HepG2 (cell line): ENCODE measurements around the gene SLC4A8. TPM values are rescaled to one million over a fixed set of nuclear protein-coding genes. Genes with fewer than 3 reads are reported as not detected.
A peak's percentile ranks its signal among the peaks of the same experiment; 100 is the strongest.

Source experiments
- ERF ChIP-seq: IDR thresholded peaks from 2 replicates; pipeline ENCODE4 v1.6.1; 2018; ENCODE audit warnings: missing biosample characterization, missing genetic modification reagents
- GABPB1 ChIP-seq: IDR thresholded peaks from 2 replicates; pipeline ENCODE4 v1.6.1; 2016; ENCODE audit warnings: mild to moderate bottlenecking, missing genetic modification reagents, moderate library complexity, missing compliant biosample characterization
- HDAC1 ChIP-seq: sonication (generic); formaldehyde crosslinking; IDR thresholded peaks from 2 replicates; pipeline ENCODE4 v1.5.1; 2020; ENCODE audit warnings: mild to moderate bottlenecking, missing genetic modification reagents
- JUND ChIP-seq: sonication (generic); formaldehyde crosslinking; IDR thresholded peaks from 2 replicates; pipeline ENCODE4 v1.8.0; 2022; ENCODE audit warnings: mild to moderate bottlenecking, missing genetic modification reagents
- NRL ChIP-seq: sonication (generic); formaldehyde crosslinking; IDR thresholded peaks from 2 replicates; pipeline ENCODE4 v1.5.0; 2020; ENCODE audit warnings: missing genetic modification reagents, mild to moderate bottlenecking, moderate library complexity, borderline replicate concordance
- ZNF800 ChIP-seq: sonication (generic); formaldehyde crosslinking; IDR thresholded peaks from 2 replicates; pipeline ENCODE4 v1.4.0; 2020; ENCODE audit warnings: missing genetic modification reagents
- polyA plus RNA-seq, 8 experiments: library from polyadenylated mRNA; depleted of rRNA in 3 of 8; stranded (reverse) in 7 of 8; unstranded in 1 of 8; fragments of >200 nt; fragmentation: Illumina TruSeq in 4 of 8; extraction: Trizol in 4 of 8; gene quantifications; 2 replicates each; pipeline versions ENCODE4 v1.2.1 to v1.2.3, GENCODE V29; 2011 to 2016; ENCODE audit warnings: low read depth in 4 of 8, missing spikeins in 1 of 8, mixed read lengths in 1 of 8; ENCODE audit not compliant: insufficient read depth in 1 of 8
- total RNA-seq, 5 experiments: library from RNA; depleted of rRNA; stranded (reverse); fragments of >200 nt; fragmentation: Illumina TruSeq; extraction: Trizol; gene quantifications; 2 replicates each; pipeline ENCODE4 v1.2.3, GENCODE V29; 2016; ENCODE audit warnings: low read depth in 1 of 5
- TF ChIP-seq, protein P1 (sequence below): sonication (generic); formaldehyde crosslinking; conservative IDR thresholded peaks from 2 replicates; pipeline ENCODE4 v1.8.0; 2022; ENCODE audit warnings: mild to moderate bottlenecking, moderate library complexity, missing genetic modification reagents
- TF ChIP-seq, protein P2 (sequence below): sonication (generic); formaldehyde crosslinking; IDR thresholded peaks from 2 replicates; pipeline ENCODE4 v1.4.0; 2020; ENCODE audit warnings: missing genetic modification reagents
- TF ChIP-seq, protein P3 (sequence below): sonication (generic); formaldehyde crosslinking; IDR thresholded peaks from 2 replicates; pipeline ENCODE4 v1.4.0; 2020; ENCODE audit warnings: mild to moderate bottlenecking, missing genetic modification reagents

Gene SLC4A8
- total and polyA plus RNA-seq, 2 of the 13 experiments (the other 11 are each of a cell fraction or from before 2014, with no cell fraction given): under 0.01 to 0.07 TPM

DNA sequence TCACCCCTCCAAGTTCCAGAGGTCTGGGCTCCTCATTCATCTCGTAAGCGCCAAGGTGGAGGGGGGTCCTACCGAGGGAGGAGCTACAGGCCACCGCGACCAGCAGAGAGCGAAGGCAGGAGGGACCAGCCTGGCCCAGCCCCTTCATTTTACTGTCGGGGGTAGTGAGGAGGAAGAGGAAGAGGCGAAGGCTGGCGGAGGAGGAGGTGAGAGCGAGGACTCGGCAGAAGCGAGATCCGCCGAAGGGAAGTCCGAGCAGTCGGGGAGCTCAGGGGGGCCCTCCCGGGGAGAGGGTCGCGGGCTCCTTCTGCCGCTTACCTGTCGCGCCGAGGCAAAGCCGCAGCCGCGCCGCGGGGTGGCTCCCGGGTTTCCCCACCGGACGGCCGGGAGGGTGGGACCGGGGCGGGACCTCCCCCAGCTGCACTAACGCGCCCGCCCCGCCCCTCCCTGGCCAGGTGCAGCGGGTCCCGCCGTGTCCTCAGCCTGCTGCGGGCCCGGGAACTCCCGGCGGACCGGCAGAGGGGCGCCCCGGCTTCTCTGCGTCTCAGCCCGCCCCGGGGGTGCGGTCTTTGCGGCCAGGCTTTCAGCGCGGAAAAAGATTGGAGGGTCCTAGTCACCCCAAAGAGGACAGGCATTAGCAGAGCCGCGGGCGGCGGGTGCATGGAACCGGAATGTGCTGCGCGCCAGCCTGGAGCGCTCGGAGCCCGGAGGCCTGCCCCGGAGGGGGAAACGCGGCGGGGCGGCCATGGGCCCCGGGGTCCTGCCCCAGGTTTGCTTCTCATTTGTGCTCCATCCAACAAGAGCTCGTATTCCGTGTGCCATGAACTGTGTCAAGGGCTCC, 33.1 kb upstream of the SLC4A8 start, which contains the start of gene GALNT6 (continued):
- 0 out of 2 replicates have a peak, but pooled peaks have one; percentile 21 for TF ChIP-seq HDAC1
- TF ChIP-seq, protein P1, sequence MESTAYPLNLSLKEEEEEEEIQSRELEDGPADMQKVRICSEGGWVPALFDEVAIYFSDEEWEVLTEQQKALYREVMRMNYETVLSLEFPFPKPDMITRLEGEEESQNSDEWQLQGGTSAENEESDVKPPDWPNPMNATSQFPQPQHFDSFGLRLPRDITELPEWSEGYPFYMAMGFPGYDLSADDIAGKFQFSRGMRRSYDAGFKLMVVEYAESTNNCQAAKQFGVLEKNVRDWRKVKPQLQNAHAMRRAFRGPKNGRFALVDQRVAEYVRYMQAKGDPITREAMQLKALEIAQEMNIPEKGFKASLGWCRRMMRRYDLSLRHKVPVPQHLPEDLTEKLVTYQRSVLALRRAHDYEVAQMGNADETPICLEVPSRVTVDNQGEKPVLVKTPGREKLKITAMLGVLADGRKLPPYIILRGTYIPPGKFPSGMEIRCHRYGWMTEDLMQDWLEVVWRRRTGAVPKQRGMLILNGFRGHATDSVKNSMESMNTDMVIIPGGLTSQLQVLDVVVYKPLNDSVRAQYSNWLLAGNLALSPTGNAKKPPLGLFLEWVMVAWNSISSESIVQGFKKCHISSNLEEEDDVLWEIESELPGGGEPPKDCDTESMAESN (CRISPR knock-in tag): no peak
- TF ChIP-seq, protein P2, sequence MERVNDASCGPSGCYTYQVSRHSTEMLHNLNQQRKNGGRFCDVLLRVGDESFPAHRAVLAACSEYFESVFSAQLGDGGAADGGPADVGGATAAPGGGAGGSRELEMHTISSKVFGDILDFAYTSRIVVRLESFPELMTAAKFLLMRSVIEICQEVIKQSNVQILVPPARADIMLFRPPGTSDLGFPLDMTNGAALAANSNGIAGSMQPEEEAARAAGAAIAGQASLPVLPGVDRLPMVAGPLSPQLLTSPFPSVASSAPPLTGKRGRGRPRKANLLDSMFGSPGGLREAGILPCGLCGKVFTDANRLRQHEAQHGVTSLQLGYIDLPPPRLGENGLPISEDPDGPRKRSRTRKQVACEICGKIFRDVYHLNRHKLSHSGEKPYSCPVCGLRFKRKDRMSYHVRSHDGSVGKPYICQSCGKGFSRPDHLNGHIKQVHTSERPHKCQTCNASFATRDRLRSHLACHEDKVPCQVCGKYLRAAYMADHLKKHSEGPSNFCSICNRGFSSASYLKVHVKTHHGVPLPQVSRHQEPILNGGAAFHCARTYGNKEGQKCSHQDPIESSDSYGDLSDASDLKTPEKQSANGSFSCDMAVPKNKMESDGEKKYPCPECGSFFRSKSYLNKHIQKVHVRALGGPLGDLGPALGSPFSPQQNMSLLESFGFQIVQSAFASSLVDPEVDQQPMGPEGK (CRISPR knock-in tag): 0 out of 2 replicates have a peak, but pooled peaks have one; percentile 23
- peak; percentile 44; the same call in 1 of the 2 replicates for TF ChIP-seq GABPB1 (CRISPR knock-in tag)
- TF ChIP-seq JUND: no peak
- no peak for TF ChIP-seq ERF (CRISPR knock-in tag)
- TF ChIP-seq, protein P3, sequence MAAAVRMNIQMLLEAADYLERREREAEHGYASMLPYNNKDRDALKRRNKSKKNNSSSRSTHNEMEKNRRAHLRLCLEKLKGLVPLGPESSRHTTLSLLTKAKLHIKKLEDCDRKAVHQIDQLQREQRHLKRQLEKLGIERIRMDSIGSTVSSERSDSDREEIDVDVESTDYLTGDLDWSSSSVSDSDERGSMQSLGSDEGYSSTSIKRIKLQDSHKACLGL (CRISPR knock-in tag): no peak
- 0 out of 2 replicates have a peak, but pooled peaks have one; percentile 34 for TF ChIP-seq ZNF800 (CRISPR knock-in tag)
- TF ChIP-seq NRL (CRISPR knock-in tag): no peak
